SK-N-SH (cell line): ENCODE data around the gene LATS2.

ENCODE experiments used
- EP300 ChIP-seq, 2 experiments: IDR thresholded peaks; 2 replicates each; pipeline versions ENCODE4 v1.4.0 to v1.6.1; 2012; ENCODE audit warnings: borderline replicate concordance in 1 of 2, low read depth in 1 of 2, low read length in 1 of 2
- POLR2AphosphoS5 ChIP-seq: IDR thresholded peaks from 2 replicates; pipeline ENCODE4 v1.6.1; 2012; ENCODE audit warnings: low read depth, low read length
- RCOR1 ChIP-seq: fragments of 150-350 bp; IDR thresholded peaks from 2 replicates; pipeline ENCODE4 v1.6.1; 2017; ENCODE audit warnings: antibody characterized with exemption, low read length
- TF ChIP-seq, protein P1 (sequence below): IDR thresholded peaks from 2 replicates; pipeline ENCODE4 v1.4.0; 2012; ENCODE audit warnings: low read depth

DNA sequence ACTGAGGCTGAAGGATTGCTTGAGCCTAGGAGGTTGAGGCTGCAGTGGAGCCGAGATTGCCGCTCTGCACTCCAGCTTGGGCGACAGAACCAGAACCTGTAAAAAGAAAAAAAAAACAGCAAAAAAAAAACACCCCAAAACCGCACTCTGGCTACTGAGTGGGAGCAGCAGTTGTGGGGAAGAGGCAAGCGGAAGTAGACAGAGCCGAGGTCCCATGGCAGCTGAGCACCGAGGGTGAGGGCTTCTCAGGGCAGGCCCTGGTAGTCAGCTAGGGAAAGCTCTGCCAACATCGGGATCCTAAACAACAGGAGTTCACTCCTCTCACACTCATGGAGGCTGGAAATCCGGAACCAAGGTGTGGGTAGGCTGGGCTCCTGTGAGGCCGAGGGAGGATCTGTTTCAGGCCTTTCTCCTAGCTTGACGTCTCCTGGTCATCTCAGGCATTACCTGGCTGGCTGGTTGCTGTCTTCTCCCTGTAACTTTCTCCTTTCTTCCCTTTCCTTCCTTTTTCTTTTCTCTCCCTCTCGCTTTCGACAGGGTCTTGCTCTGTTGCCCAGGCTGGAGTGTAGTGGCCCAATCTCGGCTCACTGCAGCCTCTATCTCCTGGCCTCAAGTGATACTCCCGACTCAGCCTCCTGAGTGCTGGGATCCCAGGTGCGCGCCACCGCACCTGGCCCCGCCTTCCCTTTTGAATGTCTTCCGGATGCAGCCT, 15.8 kb upstream of the LATS2 start:
- no peak for TF ChIP-seq RCOR1
- no peak for TF ChIP-seq POLR2AphosphoS5
- no peak for TF ChIP-seq EP300 (IDR thresholded peaks at IDR 0.05; ENCODE audit: borderline replicate concordance in 1 of 2, low read depth in 1 of 2, low read length in 1 of 2)
- TF ChIP-seq, protein P1, sequence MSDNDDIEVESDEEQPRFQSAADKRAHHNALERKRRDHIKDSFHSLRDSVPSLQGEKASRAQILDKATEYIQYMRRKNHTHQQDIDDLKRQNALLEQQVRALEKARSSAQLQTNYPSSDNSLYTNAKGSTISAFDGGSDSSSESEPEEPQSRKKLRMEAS, result no peak
